ENCODE data around the gene CLDN2.

DNA sequence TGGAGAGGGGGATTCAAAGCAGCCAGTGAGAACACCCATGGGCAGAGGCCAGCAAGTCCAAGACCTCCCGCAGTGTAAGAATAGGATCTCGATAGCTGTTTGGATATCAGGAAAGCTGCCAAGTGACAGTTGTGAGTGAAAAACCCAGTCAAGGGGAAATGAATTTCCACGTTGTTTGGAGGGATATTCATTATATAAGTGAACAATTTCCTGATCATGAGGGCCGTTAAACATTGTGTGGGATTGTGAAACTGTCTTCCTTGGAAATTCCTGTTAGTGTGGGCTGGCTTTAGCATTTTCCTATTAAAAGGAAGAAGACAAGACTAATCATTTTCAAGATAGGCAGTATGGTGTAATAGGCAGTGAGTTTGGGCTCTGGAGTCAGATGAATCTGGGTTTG lies 15.0 kb downstream of the CLDN2 start:
- no peak for TF ChIP-seq RAD21 (IDR thresholded peaks at IDR 0.05)
- TF ChIP-seq RXRA (IDR thresholded peaks at IDR 0.05): no peak
- no peak for TF ChIP-seq TAF1 (conservative IDR thresholded peaks at IDR 0.05)
- TF ChIP-seq, protein P1, sequence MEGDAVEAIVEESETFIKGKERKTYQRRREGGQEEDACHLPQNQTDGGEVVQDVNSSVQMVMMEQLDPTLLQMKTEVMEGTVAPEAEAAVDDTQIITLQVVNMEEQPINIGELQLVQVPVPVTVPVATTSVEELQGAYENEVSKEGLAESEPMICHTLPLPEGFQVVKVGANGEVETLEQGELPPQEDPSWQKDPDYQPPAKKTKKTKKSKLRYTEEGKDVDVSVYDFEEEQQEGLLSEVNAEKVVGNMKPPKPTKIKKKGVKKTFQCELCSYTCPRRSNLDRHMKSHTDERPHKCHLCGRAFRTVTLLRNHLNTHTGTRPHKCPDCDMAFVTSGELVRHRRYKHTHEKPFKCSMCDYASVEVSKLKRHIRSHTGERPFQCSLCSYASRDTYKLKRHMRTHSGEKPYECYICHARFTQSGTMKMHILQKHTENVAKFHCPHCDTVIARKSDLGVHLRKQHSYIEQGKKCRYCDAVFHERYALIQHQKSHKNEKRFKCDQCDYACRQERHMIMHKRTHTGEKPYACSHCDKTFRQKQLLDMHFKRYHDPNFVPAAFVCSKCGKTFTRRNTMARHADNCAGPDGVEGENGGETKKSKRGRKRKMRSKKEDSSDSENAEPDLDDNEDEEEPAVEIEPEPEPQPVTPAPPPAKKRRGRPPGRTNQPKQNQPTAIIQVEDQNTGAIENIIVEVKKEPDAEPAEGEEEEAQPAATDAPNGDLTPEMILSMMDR (IDR thresholded peaks at IDR 0.05; ENCODE audit: low read depth, low read length, missing input control): no peak

Measured in liver (tissue), 3 donors.